ENCODE results near the gene KRTAP4-3.
"Not testable (repeated sequence)": the region's sequence is repeated elsewhere in the genome, so short reads cannot be mapped to it uniquely, and the experiment has no call there.

Gene KRTAP4-3

DNA sequence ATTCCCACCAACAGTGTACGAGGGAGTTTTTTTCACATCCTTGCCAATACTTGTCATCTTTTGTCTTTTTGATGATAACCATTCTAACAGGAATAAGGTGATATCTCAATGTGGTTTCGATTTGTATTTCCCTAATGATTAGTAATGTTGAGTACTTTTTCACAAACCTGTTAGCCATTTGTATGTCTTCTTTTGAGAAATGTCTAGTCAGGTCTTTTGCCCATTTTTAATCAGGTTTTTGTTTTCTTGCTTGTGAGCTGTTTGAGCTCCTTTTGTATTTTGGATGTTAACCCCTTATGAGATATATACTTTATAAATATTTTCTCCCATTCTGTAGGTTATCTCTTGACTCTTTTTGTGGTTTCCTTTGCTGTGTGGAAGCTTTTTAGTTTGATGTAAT, 16.5 kb downstream of the KRTAP4-3 start:
- DNase-seq (ENCODE audit: low read depth in 2 of 2) = no peak

GRCh38 chr17:41150026-41150425, 18.0 kb downstream of the KRTAP4-3 start:
- no peak for DNase-seq (ENCODE audit: low read depth in 2 of 2)

- DNase-seq (ENCODE audit: low read depth in 2 of 2) = no peak
These were observed 18.4 kb downstream of the KRTAP4-3 start, which contains the start of gene KRTAP4-5 for GRCh38 chr17:41149652-41149985. KRTAP4-5 (minus strand) TSS chr17:41149825; CDS start chr17:41149767, 58 bp downstream.

- not testable (repeated sequence) for DNase-seq (ENCODE audit: low read depth in 2 of 2)
These were observed 18.9 kb downstream of the KRTAP4-3 start for GRCh38 chr17:41148971-41149651.

GRCh38 chr17:41147531-41148204, 20.4 kb downstream of the KRTAP4-3 start:
- no peak for DNase-seq (ENCODE audit: low read depth in 2 of 2)

GRCh38 chr17:41145261-41145660, 22.8 kb downstream of the KRTAP4-3 start:
- no peak for DNase-seq (ENCODE audit: low read depth in 2 of 2)

- DNase-seq (ENCODE audit: low read depth in 2 of 2) = no peak
These were observed 23.2 kb downstream of the KRTAP4-3 start for GRCh38 chr17:41144846-41145245.

DNA sequence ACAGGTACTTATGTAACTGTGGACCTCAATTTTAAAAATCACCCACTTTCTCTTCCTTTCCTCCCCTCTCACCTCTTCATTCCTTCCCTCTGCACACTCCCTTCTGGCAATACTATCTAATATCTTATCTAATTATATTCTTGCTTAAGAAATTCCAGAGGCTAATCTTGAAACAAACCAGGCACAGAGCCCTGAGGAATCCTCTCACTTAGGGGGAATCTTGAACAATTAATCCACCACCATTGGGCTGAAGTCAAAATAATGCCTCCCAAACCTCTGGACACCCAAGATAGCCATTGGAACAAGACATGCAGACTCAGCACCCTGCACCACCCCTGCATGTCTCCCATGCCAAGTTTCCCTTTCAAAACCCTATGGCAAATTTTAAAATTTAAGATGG, 26.7 kb downstream of the KRTAP4-3 start:
- no peak for DNase-seq (ENCODE audit: low read depth in 2 of 2)

- no peak for DNase-seq (ENCODE audit: low read depth in 2 of 2)
These were observed 27.5 kb downstream of the KRTAP4-3 start, which contains the start of gene KRTAP4-6 for GRCh38 chr17:41140360-41141131. KRTAP4-6 (minus strand) TSS chr17:41140544; CDS start chr17:41140487, 57 bp downstream.

DNA sequence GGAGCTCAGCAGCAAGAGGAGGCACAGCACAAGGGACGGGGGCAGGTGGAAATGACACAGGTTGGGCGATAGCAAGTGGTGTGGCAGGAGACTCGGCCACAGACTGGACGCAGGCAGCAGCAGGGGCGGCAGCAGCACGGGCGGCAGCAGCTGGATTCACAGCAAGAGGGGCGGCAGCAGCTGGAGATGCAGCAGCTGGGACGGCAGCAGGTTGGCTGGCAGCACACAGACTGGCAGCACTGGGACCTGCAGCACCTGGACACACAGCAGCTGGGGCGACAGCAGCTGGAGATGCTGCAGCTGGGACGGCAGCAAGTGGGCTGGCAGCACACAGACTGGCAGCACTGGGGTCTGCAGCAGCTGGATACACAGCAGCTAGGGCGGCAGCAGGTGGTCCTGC, 28.2 kb downstream of the KRTAP4-3 start:
- DNase-seq (ENCODE audit: low read depth in 2 of 2) = not testable (repeated sequence)

DNA sequence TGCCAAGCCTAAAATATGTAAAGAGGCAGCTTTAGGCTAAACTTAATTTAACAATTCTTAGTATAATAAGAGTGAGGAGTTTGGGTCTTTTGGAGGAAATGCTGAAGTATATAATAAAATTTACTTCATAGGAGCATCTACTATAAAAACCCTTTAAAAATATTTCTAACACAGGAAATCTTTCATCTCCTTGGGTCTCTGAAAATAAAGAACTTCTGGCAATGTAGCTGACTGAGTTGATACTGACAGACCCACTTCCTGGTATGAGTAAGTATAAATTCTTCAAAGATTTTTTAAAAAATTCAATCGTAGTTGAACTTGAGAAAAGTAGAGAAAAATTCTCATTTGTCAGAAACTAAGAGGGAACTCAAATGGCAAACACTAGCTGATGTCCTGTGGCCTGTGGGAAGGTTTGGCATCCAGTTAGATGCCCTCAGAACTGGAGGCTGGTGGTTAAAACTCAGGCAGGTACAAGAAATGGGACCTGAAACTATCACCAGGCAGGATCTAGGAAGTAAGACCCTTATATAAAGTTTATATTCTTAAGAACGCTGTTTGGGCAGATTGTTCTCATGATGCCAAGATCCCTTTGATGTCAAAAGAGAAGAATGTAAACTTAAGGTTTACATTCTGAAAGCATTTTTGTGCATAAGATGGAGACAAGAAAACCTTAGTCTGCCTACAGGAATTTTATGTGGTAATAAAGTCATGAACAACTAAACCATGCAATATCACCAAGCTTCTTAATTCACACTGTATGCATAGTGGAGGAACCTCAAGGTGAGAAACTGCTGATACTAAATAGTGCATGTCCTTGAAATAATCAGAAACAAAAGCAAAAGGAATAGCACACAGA, 33.9 kb downstream of the KRTAP4-3 start:
- DNase-seq (ENCODE audit: low read depth in 2 of 2) = no peak

DNA sequence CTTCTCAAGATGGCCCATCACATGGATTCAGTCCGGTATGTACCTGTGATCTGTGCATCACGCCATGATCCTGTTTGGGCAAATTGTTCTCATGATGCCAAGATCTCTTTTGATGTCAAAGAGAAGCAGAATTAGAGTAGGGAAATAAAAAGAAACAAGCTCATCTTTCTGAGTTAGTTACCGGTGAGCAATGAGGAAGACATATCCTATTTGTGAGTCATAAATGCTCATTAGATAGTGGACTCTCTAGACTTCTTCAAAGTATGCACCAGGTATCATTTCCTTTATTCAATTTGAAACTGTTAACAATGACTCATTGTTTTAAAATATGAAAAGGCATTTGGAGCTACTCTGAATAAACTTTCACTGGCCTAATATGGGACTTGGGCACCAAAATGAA, 36.0 kb downstream of the KRTAP4-3 start:
- DNase-seq (ENCODE audit: low read depth in 2 of 2) = no peak

DNA sequence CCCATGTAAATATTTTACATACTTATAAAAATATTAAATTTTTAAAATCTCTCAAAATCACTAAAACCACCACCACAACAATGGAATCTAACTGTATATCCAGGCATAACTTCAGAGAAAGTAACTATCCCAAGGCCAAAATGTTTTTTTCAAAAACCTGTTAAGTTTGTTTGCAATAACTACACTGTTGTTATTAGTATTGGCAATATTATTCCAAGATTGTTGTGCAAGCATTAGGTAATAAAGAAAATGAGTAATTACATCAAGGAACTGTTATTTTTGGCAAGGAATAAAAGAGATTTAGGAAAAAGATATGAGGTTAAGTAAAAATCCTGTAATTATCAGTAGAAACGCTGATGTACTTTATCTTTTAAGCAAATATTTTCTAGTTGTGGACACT, 40.6 kb downstream of the KRTAP4-3 start:
- no peak for DNase-seq (ENCODE audit: low read depth in 2 of 2)

DNA sequence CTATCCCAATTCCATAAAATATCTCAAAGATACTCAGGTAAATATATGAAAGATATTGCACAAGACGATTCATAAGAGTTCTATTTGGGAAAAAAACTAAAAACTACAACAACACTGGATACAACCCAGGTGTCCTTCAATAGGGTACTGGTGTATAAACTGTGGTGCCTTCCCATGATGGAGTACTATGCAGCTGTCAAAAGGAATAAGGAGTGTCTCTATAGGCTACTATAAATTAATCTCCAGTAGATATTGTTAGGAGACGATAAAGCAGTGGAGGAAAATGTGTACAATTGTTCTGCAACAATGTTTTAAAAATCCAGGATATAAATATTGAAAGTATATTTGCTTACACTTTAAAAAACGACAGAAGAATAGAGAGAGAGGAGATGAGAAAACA, 41.6 kb downstream of the KRTAP4-3 start:
- no peak for DNase-seq (ENCODE audit: low read depth in 2 of 2)

DNA sequence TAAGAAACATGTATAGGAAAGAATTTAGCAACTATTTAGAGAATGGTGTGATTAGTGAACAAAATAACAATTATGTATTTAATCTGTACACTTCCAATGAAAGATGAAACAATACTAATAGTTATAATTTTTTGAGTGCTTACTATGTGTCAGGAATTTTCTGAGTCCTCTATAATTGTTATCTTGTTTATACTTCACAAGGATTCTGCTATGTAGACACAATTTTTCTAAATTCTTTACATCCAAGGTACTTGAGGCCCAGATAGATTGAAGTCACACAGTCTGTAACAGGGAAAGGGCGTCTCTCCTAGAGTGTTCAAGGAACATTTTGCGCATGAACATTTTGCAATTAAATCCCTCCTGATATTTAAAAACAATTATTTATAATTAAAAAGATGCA, 43.0 kb downstream of the KRTAP4-3 start:
- DNase-seq (ENCODE audit: low read depth in 2 of 2) = no peak

- DNase-seq (ENCODE audit: low read depth in 2 of 2) = not testable (repeated sequence)
These were observed 44.0 kb downstream of the KRTAP4-3 start, which contains the start of gene KRTAP4-12 for GRCh38 chr17:41123991-41124371. KRTAP4-12 (minus strand) TSS chr17:41124182; CDS start chr17:41124122, 60 bp downstream.

- DNase-seq (ENCODE audit: low read depth in 2 of 2) = not testable (repeated sequence)
These were observed 44.6 kb downstream of the KRTAP4-3 start for GRCh38 chr17:41123292-41123990.

DNA sequence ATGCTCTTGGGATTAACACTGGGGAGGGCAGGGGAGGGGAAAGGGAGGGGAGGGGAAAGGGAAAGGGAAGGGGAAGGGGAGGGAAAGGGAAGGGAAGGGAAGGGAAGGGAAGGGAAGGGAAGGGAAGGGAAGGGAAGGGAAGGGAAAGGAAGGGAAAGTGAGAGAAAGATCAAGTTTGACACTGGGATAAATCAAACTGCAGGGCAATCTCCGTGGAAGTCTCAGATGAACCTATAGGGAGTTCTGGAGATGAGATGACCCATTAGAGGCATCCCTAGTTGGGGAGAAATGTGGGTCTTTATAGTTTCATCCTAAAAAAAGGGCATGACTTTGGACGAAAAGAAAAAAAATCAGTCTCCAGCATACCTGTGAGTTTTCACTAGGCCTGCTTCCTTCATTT, 46.3 kb downstream of the KRTAP4-3 start:
- DNase-seq (ENCODE audit: low read depth in 2 of 2) = no peak

GRCh38 chr17:41119696-41120690, 48.0 kb downstream of the KRTAP4-3 start:
- not testable (repeated sequence) for DNase-seq (ENCODE audit: low read depth in 2 of 2)

DNA sequence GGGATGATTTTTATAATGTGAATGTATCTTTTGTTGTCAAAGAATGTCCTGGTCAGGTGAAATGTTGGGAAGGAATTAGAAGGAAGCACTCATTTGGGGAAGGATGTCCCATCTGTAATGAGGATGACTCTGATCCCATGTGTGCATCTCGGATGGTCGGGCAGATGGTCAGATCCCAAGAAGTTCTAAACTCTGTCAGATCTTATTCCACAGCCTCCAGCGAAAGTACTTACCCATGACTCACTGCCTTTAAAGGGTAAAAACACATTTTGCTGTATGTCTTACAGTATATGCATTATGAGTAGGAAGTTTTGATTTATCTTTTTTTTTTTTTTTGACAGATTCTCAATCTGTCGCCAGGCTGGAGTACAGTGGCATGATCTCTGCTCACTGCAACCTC, 49.3 kb downstream of the KRTAP4-3 start:
- no peak for DNase-seq (ENCODE audit: low read depth in 2 of 2)
